Measurements from ENCODE around the gene CD177. TPM values are rescaled to one million over a fixed set of nuclear protein-coding genes. Genes with fewer than 3 reads are reported as not detected.

CD177 gene
- total and polyA plus RNA-seq, 4 donors = 0.38 to 33.4 (median 4.4) TPM

DNA sequence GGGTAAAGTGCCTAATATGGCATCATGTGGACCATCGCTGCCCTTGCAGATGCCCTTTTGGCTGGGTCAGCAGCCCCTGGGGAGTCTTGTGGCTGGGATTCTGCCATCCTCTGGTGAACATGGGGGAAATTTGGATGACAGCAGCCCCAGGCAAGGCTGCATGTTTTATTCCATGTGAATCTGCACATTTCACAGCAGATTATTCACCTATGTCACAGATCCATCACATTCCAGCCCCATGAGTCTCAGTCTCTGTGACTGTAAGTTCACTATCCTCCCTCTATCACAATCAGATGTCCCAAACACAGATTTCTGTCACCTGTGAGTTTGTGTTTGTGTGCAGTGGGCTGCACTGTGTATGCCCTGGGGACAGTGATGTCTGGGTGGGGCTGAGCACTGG, 47.4 kb upstream of the CD177 start:
- Histone ChIP-seq H3K27ac (ENCODE audit: low read depth in 1 of 2, low read length in 2 of 2) (no peak overlapping the region), H3K36me3 (ENCODE audit: control insufficient read depth in 4 of 4, insufficient read depth in 3 of 4, low read depth in 1 of 4, low read length in 3 of 4) (no peaks in the 10 kb centered on the region), H3K4me1 (ENCODE audit: control insufficient read depth in 4 of 4, insufficient read depth in 4 of 4, low read length in 3 of 4) (no peaks in the 10 kb centered on the region), H3K27me3 (ENCODE audit: control insufficient read depth in 4 of 4, insufficient read depth in 4 of 4, low read length in 3 of 4) (peaks cover 0 to 5% (median 0%) of the 10 kb centered on the region in 4 donors), H3K4me3 (ENCODE audit: low read depth in 1 of 3, low read length in 3 of 3) (no peak overlapping the region), H3K9ac (ENCODE audit: low read depth in 1 of 2, low read length in 2 of 2) (no peak overlapping the region), H3K9me3 (ENCODE audit: control insufficient read depth in 4 of 4, low read length in 3 of 4) (peaks cover 0 to 7% (median 2%) of the 10 kb centered on the region in 4 donors)
- TF ChIP-seq HNF4A (conservative IDR thresholded peaks at IDR 0.05) = no peak
- TF ChIP-seq, protein P1, sequence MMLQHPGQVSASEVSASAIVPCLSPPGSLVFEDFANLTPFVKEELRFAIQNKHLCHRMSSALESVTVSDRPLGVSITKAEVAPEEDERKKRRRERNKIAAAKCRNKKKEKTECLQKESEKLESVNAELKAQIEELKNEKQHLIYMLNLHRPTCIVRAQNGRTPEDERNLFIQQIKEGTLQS (IDR thresholded peaks at IDR 0.05) = no peak
- no peak for TF ChIP-seq FOXA1 (IDR thresholded peaks at IDR 0.05)
- TF ChIP-seq YY1 (IDR thresholded peaks at IDR 0.05) = no peak
- TF ChIP-seq, protein P2, sequence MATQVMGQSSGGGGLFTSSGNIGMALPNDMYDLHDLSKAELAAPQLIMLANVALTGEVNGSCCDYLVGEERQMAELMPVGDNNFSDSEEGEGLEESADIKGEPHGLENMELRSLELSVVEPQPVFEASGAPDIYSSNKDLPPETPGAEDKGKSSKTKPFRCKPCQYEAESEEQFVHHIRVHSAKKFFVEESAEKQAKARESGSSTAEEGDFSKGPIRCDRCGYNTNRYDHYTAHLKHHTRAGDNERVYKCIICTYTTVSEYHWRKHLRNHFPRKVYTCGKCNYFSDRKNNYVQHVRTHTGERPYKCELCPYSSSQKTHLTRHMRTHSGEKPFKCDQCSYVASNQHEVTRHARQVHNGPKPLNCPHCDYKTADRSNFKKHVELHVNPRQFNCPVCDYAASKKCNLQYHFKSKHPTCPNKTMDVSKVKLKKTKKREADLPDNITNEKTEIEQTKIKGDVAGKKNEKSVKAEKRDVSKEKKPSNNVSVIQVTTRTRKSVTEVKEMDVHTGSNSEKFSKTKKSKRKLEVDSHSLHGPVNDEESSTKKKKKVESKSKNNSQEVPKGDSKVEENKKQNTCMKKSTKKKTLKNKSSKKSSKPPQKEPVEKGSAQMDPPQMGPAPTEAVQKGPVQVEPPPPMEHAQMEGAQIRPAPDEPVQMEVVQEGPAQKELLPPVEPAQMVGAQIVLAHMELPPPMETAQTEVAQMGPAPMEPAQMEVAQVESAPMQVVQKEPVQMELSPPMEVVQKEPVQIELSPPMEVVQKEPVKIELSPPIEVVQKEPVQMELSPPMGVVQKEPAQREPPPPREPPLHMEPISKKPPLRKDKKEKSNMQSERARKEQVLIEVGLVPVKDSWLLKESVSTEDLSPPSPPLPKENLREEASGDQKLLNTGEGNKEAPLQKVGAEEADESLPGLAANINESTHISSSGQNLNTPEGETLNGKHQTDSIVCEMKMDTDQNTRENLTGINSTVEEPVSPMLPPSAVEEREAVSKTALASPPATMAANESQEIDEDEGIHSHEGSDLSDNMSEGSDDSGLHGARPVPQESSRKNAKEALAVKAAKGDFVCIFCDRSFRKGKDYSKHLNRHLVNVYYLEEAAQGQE (IDR thresholded peaks at IDR 0.05) = no peak
- TF ChIP-seq RXRA (IDR thresholded peaks at IDR 0.05) = no peak
- TF ChIP-seq, protein P3, sequence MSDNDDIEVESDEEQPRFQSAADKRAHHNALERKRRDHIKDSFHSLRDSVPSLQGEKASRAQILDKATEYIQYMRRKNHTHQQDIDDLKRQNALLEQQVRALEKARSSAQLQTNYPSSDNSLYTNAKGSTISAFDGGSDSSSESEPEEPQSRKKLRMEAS (IDR thresholded peaks at IDR 0.05) = no peak
- no peak for TF ChIP-seq RAD21 (IDR thresholded peaks at IDR 0.05)
- no peak for TF ChIP-seq GABPA (IDR thresholded peaks at IDR 0.05 in 1 of 2, conservative IDR thresholded peaks at IDR 0.05 in 1 of 2)
- TF ChIP-seq FOXA2 (IDR thresholded peaks at IDR 0.05) = no peak
- TF ChIP-seq, protein P4, sequence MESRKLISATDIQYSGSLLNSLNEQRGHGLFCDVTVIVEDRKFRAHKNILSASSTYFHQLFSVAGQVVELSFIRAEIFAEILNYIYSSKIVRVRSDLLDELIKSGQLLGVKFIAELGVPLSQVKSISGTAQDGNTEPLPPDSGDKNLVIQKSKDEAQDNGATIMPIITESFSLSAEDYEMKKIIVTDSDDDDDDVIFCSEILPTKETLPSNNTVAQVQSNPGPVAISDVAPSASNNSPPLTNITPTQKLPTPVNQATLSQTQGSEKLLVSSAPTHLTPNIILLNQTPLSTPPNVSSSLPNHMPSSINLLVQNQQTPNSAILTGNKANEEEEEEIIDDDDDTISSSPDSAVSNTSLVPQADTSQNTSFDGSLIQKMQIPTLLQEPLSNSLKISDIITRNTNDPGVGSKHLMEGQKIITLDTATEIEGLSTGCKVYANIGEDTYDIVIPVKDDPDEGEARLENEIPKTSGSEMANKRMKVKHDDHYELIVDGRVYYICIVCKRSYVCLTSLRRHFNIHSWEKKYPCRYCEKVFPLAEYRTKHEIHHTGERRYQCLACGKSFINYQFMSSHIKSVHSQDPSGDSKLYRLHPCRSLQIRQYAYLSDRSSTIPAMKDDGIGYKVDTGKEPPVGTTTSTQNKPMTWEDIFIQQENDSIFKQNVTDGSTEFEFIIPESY (IDR thresholded peaks at IDR 0.05) = no peak
- no peak for TF ChIP-seq SP1 (IDR thresholded peaks at IDR 0.05)
- TF ChIP-seq TAF1 (conservative IDR thresholded peaks at IDR 0.05) = no peak
- no peak for TF ChIP-seq HNF4G (IDR thresholded peaks at IDR 0.05)
- TF ChIP-seq NR2F2 (IDR thresholded peaks at IDR 0.05) = no peak
- DNase-seq (ENCODE audit: low spot score) = no peak
- 67% methylated on average over 1 of the region's 1 CpG for WGBS

DNA sequence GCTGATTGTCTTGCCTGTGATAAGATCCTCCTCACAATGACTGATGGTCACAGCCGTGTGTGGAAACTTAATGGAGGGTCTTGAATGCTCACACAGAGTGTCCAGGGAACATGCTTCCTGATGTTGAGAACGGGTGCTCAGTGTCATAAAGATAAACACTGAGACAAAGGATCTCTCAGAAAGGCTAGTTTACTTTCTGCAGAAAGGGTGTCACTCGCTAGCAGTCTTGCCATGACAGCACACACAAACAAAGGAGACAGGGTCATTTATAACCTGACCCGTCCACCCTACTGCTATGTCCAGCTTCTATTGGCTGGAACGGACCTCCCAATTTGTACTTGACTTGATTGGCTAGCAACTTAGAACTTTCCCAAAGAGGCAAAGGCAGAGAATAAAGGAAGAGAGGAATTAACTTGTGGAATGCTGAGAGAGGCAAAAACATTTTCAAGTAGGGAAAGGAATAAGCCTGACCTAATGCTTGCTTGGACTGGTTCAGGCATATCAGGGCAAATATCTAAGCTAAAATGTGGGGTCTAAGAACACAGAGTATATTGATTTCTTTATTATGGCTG, 45.2 kb upstream of the CD177 start:
- DNase-seq (ENCODE audit: low spot score) = no peak
- Histone ChIP-seq H3K4me3 (ENCODE audit: low read depth in 1 of 3, low read length in 3 of 3) (no peak overlapping the region), H3K9me3 (ENCODE audit: control insufficient read depth in 4 of 4, low read length in 3 of 4) (peaks cover 0 to 5% (median 2%) of the 10 kb centered on the region in 4 donors), H3K9ac (ENCODE audit: low read depth in 1 of 2, low read length in 2 of 2) (no peak overlapping the region), H3K36me3 (ENCODE audit: control insufficient read depth in 4 of 4, insufficient read depth in 3 of 4, low read depth in 1 of 4, low read length in 3 of 4) (no peaks in the 10 kb centered on the region), H3K27me3 (ENCODE audit: control insufficient read depth in 4 of 4, insufficient read depth in 4 of 4, low read length in 3 of 4) (peaks cover 0 to 5% (median 0%) of the 10 kb centered on the region in 4 donors), H3K27ac (ENCODE audit: low read depth in 1 of 2, low read length in 2 of 2) (no peak overlapping the region), H3K4me1 (ENCODE audit: control insufficient read depth in 4 of 4, insufficient read depth in 4 of 4, low read length in 3 of 4) (no peaks in the 10 kb centered on the region)
- WGBS = 51% methylated on average over 5 of the region's 5 CpGs
- TF ChIP-seq JUND (IDR thresholded peaks at IDR 0.05) (no peak), EGR1 (IDR thresholded peaks at IDR 0.05; ENCODE audit: low read depth in 2 of 2) (no peak), CTCF (IDR thresholded peaks at IDR 0.05; ENCODE audit: low read depth, low read length, missing input control) (no peak), TAF1 (conservative IDR thresholded peaks at IDR 0.05) (no peak)
- TF ChIP-seq, protein P2 (IDR thresholded peaks at IDR 0.05) = no peak
- TF ChIP-seq, protein P1 (IDR thresholded peaks at IDR 0.05) = no peak
- TF ChIP-seq, protein P3 (IDR thresholded peaks at IDR 0.05) = no peak

All from liver (tissue), 9 donors.